ENCODE measurements around the gene AGBL5.

GRCh38 chr2:27072920-27073319, 21.5 kb downstream of the AGBL5 start:
- no peak for TF ChIP-seq CTCF (IDR thresholded peaks at IDR 0.05)
- no peak for TF ChIP-seq EZH2 (IDR thresholded peaks at IDR 0.05)
- no peak for TF ChIP-seq EZH2phosphoT487 (IDR thresholded peaks at IDR 0.05)

Data from neural progenitor cell (in vitro differentiated cells).